Endothelial cell of umbilical vein (primary cell): Measurements from ENCODE around the gene GAP43. TPM values are rescaled to one million over a fixed set of nuclear protein-coding genes. Genes with fewer than 3 reads are reported as not detected.

Experiments used
- BruUV-seq: library from RNA; stranded (reverse); fragments of 400-500 nt; replicated peaks from 2 replicates; lab custom pipeline; 2021; lab: Mats Ljungman, UMichigan
- CTCF ChIA-PET: fragments of 300-600, 350-600 bp; sonication (Branson Sonifier 250); formaldehyde crosslinking; loops from one replicate; lab custom pipeline; 2021; ENCODE audit warnings: antibody characterized with exemption, inconsistent platforms; lab: Charles Lee
- POLR2A ChIA-PET: fragments of 300-600, 350-600 bp; sonication (Branson Sonifier 250); formaldehyde crosslinking; loops from one replicate; lab custom pipeline; 2021; ENCODE audit warnings: antibody characterized with exemption, inconsistent platforms; lab: Charles Lee
- DNase-seq: peaks from one replicate; pipeline ENCODE4 v3.0.0-alpha.2; 2011; ENCODE audit warnings: low read depth, low spot score
- FAIRE-seq: peaks from 2 replicates; lab custom pipeline; 2011; peaks lifted over from hg19 to GRCh38; lab: Jason Lieb, UNC
- H2AFZ ChIP-seq: 2 replicates; pipeline ENCODE4 v1.6.0; 2012; ENCODE audit warnings: low read depth, low read length, control low read depth, inconsistent platforms
- H3K27ac ChIP-seq: 2 replicates; pipeline ENCODE4 v1.5.1; 2011; ENCODE audit warnings: low read depth, mild to moderate bottlenecking, control low read depth, low read length, moderate library complexity; ENCODE audit not compliant: insufficient read depth
- H3K27me3 ChIP-seq, 2 experiments: 2 replicates each; pipeline versions ENCODE4 v1.6.0 to v1.6.1; 2011; ENCODE audit warnings: low read length in 2 of 2, mixed read lengths in 1 of 2; ENCODE audit not compliant: control insufficient read depth in 2 of 2, insufficient read depth in 2 of 2
- H3K36me3 ChIP-seq, 2 experiments: 2 replicates in 1 of 2; 3 replicates in 1 of 2; pipeline ENCODE4 v1.5.1; 2011; ENCODE audit warnings: low read length in 2 of 2, mild to moderate bottlenecking in 1 of 2, moderate library complexity in 1 of 2; ENCODE audit not compliant: control insufficient read depth in 2 of 2, insufficient read depth in 2 of 2; ENCODE audit errors: extremely low read depth in 1 of 2
- H3K4me1 ChIP-seq: 3 replicates; pipeline ENCODE4 v1.5.1; 2011; ENCODE audit warnings: mild to moderate bottlenecking, low read length; ENCODE audit not compliant: control insufficient read depth, insufficient read depth; ENCODE audit errors: extremely low read depth
- H3K4me2 ChIP-seq: 2 replicates; pipeline ENCODE4 v1.6.1; 2011; ENCODE audit warnings: low read length, control low read depth, mixed read lengths; ENCODE audit not compliant: insufficient read depth
- H3K4me3 ChIP-seq, 3 experiments: fragments of 200-600 bp in 1 of 3; sonication (generic), shearing (Covaris generic) in 1 of 3; replicated peaks in 1 of 3; 2 replicates each; pipeline ENCODE4 v1.5.1; 2011 to 2016; ENCODE audit warnings: control low read depth in 3 of 3, low read length in 3 of 3, mild to moderate bottlenecking in 2 of 3, inconsistent platforms in 1 of 3, low read depth in 1 of 3, moderate library complexity in 1 of 3; ENCODE audit not compliant: insufficient read depth in 1 of 3
- H3K79me2 ChIP-seq: 2 replicates; pipeline ENCODE4 v1.6.0; 2012; ENCODE audit warnings: low read length, inconsistent platforms; ENCODE audit not compliant: control insufficient read depth, insufficient read depth
- H3K9ac ChIP-seq: replicated peaks from 2 replicates; pipeline ENCODE3; 2011; ENCODE audit warnings: low read length, control low read depth; ENCODE audit not compliant: insufficient read depth; ENCODE audit errors: extremely low read depth
- H3K9me1 ChIP-seq: replicated peaks from 3 replicates; pipeline ENCODE4 v1.6.0; 2011; ENCODE audit warnings: mild to moderate bottlenecking, low read length; ENCODE audit not compliant: control insufficient read depth, insufficient read depth; ENCODE audit errors: extremely low read depth
- H3K9me3 ChIP-seq: replicated peaks from 2 replicates; pipeline ENCODE4 v1.5.1; 2012; ENCODE audit warnings: low read length, inconsistent platforms; ENCODE audit not compliant: control insufficient read depth, insufficient read depth
- H4K20me1 ChIP-seq: replicated peaks from 2 replicates; pipeline ENCODE3; 2011; ENCODE audit warnings: mild to moderate bottlenecking, low read length; ENCODE audit not compliant: control insufficient read depth, insufficient read depth; ENCODE audit errors: extremely low read depth
- CTCF ChIP-seq, 2 donors: IDR thresholded peaks; 1 replicate in 1 of 2; 2 replicates in 1 of 2; pipeline ENCODE4 v1.5.1; 2011; ENCODE audit warnings: low read length in 2 of 2, mild to moderate bottlenecking in 2 of 2, moderate library complexity in 2 of 2, control low read depth in 1 of 2, inconsistent platforms in 1 of 2, low read depth in 1 of 2; ENCODE audit not compliant: insufficient read depth in 1 of 2; ENCODE audit errors: extremely low read depth in 1 of 2
- EZH2 ChIP-seq: IDR thresholded peaks from 2 replicates; pipeline ENCODE4 v1.6.1; 2012; ENCODE audit warnings: borderline replicate concordance, low read depth, mild to moderate bottlenecking, moderate library complexity, low read length, inconsistent platforms; ENCODE audit not compliant: severe bottlenecking
- FOS ChIP-seq: IDR thresholded peaks from 2 replicates; pipeline ENCODE4 v1.6.1; 2011; ENCODE audit warnings: mild to moderate bottlenecking, low read length, moderate library complexity, borderline replicate concordance; ENCODE audit not compliant: insufficient read depth
- GATA2 ChIP-seq: IDR thresholded peaks from 2 replicates; pipeline ENCODE4 v1.7.0; 2011; ENCODE audit warnings: low read depth, mild to moderate bottlenecking, moderate library complexity, mixed read lengths, low read length; ENCODE audit not compliant: insufficient read length, insufficient read depth
- JUN ChIP-seq: IDR thresholded peaks from 2 replicates; pipeline ENCODE4 v1.6.1; 2011; ENCODE audit warnings: borderline replicate concordance, low read depth; ENCODE audit not compliant: insufficient read length, insufficient read depth
- MAX ChIP-seq: IDR thresholded peaks from 2 replicates; pipeline ENCODE4 v1.6.1; 2011; ENCODE audit not compliant: insufficient read depth, insufficient read length
- MYC ChIP-seq: IDR thresholded peaks from one replicate; pipeline ENCODE4 v1.6.1; 2011; ENCODE audit warnings: mild to moderate bottlenecking, low read depth, low read length
- POLR2A ChIP-seq: IDR thresholded peaks from 2 replicates; pipeline ENCODE4 v1.6.1; 2012; ENCODE audit warnings: low read depth, mild to moderate bottlenecking, control low read depth, low read length
- POLR2AphosphoS5 ChIP-seq: IDR thresholded peaks from 2 replicates; pipeline ENCODE4 v1.6.1; 2012; ENCODE audit warnings: low read depth, mild to moderate bottlenecking, control low read depth, low read length, moderate library complexity; ENCODE audit not compliant: insufficient read depth
- dilution Hi-C: fragments of 300-500 bp; cut with MboI; formaldehyde crosslinking; loops from one replicate; pipeline ENCODE4 v1.15.0; 2019; ENCODE audit warnings: low sequenced_read_pairs; ENCODE audit not compliant: extremely low pct_ligation_motif_present
- intact Hi-C: fragments of 100-400 bp; cut with micrococcal nuclease; formaldehyde crosslinking; loops from one replicate; pipeline ENCODE4 v1.10.0; 2022
- polyA plus RNA-seq, 4 experiments: library from polyadenylated mRNA; depleted of rRNA in 3 of 4; stranded (reverse) in 3 of 4; unstranded in 1 of 4; fragments of >200 nt; gene quantifications; 2 replicates each; pipeline versions ENCODE4 v1.2.1 to v1.2.3, GENCODE V29; 2011 to 2012; ENCODE audit warnings: missing spikeins in 1 of 4
- total RNA-seq: library from RNA; stranded (reverse); gene quantifications from 2 replicates; pipeline ENCODE4 v1.2.3, GENCODE V29; 2021

The GAP43 gene
- total and polyA plus RNA-seq, 2 donors (not counting 3 experiments of a cell fraction or from before 2014, with no cell fraction given) = 0.06 TPM; not detected in 1

- dilution Hi-C loops = no loop called here
- H4K20me1 ChIP-seq = no peaks in the 10 kb centered on the region
- ChIA-PET CTCF (no interaction called here), POLR2A (no interaction called here)
- no peak overlapping the region for H3K4me2 ChIP-seq
- no peak for TF ChIP-seq JUN
- no peak for TF ChIP-seq POLR2AphosphoS5
- TF ChIP-seq CTCF (IDR thresholded peaks at IDR 0.05; ENCODE audit: extremely low read depth in 1 of 2, insufficient read depth in 1 of 2, low read depth in 1 of 2, low read length in 2 of 2) = no peak
- TF ChIP-seq EZH2 = no peak
- TF ChIP-seq POLR2A = no peak
- no peak for TF ChIP-seq MYC
- TF ChIP-seq GATA2 = no peak
- no peak for TF ChIP-seq MAX
- no peak for TF ChIP-seq FOS
- no peaks in the 10 kb centered on the region for H3K36me3 ChIP-seq
- DNase-seq = no peak
- H2AFZ ChIP-seq = no peak overlapping the region
- peaks cover 9 to 11% of the 10 kb centered on the region in 2 experiments for H3K27me3 ChIP-seq
- no peak overlapping the region for H3K9ac ChIP-seq
- no peak overlapping the region for H3K27ac ChIP-seq
- FAIRE-seq = no peak
- H3K9me3 ChIP-seq = no peaks in the 10 kb centered on the region
- intact Hi-C loops = no loop called here
- H3K4me3 ChIP-seq = no peak overlapping the region
- no peaks in the 10 kb centered on the region for H3K9me1 ChIP-seq
- H3K4me1 ChIP-seq = no peaks in the 10 kb centered on the region
- no peaks in the 10 kb centered on the region for H3K79me2 ChIP-seq
- no TSS peak for BruUV-seq
These were observed 50.6 kb downstream of the GAP43 start for GRCh38 chr3:115673881-115674280.
